Measurements from ENCODE around the gene FUBP1.

Gene FUBP1

DNA sequence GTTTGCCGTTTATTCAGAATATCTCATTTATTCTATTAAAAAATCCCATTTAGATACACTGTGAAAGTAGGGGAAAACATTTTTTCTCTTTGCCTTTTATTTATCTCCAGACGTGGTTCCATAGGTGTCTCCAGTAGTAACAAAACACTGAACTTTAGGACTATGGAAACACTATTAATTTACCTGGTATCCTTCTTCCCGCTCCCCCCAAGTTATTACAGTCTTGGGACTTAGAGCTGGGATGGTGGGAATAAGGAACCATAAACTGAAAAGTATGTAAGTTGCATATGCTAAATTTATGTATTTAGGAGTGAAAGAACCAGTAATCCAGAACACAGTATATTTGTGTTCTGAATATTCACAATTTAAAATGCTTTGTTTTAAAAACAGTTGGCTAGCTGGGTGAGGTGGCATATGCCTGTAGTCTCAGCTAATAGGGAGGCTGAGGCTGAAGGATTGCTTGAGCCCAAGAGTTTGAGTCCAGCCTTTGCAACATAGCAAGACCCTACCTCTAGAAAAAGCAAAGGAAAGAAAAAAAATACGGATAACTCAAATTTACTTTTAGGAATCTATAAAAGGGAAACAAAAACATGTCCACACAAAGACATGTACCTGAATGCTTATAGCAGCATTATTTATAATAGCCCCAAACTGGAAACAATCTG is 28.9 kb upstream of the FUBP1 start:
- no peak for DNase-seq (ENCODE audit: low read depth)
- H3K4me3 ChIP-seq (ENCODE audit: low read depth, low read length): peak overlapping the region; percentile 65
- TF ChIP-seq, protein P1, sequence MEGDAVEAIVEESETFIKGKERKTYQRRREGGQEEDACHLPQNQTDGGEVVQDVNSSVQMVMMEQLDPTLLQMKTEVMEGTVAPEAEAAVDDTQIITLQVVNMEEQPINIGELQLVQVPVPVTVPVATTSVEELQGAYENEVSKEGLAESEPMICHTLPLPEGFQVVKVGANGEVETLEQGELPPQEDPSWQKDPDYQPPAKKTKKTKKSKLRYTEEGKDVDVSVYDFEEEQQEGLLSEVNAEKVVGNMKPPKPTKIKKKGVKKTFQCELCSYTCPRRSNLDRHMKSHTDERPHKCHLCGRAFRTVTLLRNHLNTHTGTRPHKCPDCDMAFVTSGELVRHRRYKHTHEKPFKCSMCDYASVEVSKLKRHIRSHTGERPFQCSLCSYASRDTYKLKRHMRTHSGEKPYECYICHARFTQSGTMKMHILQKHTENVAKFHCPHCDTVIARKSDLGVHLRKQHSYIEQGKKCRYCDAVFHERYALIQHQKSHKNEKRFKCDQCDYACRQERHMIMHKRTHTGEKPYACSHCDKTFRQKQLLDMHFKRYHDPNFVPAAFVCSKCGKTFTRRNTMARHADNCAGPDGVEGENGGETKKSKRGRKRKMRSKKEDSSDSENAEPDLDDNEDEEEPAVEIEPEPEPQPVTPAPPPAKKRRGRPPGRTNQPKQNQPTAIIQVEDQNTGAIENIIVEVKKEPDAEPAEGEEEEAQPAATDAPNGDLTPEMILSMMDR (conservative IDR thresholded peaks at IDR 0.05; ENCODE audit: low read depth, low read length): no peak

DNA sequence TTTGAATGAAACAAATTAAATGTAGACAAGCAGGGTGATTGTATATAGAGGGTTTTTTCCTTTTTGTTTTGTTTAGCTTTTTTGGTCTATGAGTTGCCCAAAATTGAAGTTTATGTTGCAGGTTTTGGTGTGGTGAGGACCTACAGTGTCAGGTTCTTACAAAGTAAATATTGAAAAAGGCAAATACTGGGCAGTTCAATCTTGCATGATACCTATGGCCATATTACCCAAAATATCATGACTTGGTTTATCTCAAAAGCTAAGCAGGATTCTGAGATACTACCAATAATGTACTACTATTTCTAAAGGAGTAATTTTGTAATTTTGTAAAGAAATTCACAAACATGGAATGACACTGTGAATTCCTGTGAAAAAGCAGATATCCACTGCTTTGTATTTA is 27.6 kb upstream of the FUBP1 start:
- TF ChIP-seq, protein P1 (conservative IDR thresholded peaks at IDR 0.05; ENCODE audit: low read depth, low read length): no peak
- no peak for DNase-seq (ENCODE audit: low read depth)
- peak overlapping the region; percentile 65 for H3K4me3 ChIP-seq (ENCODE audit: low read depth, low read length)

DNA sequence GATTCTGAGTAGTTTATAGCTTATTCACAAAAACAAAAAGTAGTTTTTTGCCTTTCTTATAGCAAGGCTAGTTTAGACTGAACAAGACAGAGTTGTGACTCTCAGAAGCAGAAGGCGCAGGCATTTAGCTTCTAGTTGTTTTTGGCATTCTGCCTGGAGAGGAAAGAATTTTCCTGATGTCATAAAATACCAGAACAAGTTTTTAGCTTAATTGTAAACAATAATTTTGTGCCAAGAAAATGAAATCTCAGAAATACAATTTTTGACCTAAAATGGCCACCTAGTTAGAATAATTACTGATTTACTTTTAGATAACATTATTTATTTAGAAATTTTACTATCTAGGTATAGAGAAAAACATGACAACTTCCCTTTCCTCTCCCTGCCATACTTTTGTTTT is 26.9 kb upstream of the FUBP1 start:
- peak overlapping the region; percentile 65 for H3K4me3 ChIP-seq (ENCODE audit: low read depth, low read length)
- peak; percentile 96 for DNase-seq (ENCODE audit: low read depth)
- TF ChIP-seq, protein P1 (conservative IDR thresholded peaks at IDR 0.05; ENCODE audit: low read depth, low read length): no peak

DNA sequence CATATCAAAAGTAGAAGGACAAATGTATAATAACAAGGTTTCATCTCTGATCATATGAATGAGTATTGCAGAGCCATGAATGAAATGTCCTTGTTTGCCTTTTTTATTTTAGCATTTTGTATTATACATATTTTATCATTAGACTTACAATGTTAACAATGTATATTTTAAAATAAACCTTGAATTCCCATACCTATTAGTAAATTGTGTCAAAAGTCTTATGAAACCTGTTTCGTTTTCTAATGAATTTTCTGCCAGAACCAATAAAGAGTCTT is 26.5 kb upstream of the FUBP1 start:
- peak overlapping the region; percentile 65 for H3K4me3 ChIP-seq (ENCODE audit: low read depth, low read length)
- TF ChIP-seq, protein P1 (conservative IDR thresholded peaks at IDR 0.05; ENCODE audit: low read depth, low read length): no peak
- no peak for DNase-seq (ENCODE audit: low read depth)

DNA sequence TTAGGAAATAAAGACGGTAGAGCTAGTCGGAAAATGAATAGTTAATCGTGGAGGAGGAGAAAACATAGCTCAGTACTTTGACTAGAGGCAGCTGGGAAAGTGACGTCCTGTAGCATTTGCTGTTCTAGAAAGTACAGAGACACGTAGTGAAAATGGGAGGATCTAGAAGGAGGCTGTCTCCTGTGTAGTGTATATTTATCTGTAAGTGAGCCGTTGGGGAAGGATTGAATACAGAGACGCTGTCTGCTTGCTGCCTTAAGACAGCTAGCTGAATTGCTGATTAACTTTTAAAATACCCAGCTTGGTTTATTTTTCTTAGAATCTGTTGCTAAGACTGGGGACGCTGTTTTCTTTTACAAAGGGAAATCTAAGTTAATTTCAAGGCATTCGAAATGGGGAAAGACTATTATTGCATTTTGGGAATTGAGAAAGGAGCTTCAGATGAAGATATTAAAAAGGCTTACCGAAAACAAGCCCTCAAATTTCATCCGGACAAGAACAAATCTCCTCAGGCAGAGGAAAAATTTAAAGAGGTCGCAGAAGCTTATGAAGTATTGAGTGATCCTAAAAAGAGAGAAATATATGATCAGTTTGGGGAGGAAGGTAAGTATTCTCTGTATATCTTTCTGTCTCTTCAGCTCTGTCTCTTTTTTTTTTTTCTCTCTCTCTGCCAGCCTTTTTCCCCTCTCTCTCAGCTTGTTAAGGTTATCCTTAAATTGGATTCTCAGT is 26.0 kb upstream of the FUBP1 start, which contains the start of gene DNAJB4:
Gene DNAJB4 (plus strand): TSS at position 221 of the 729 bp plus-strand sequence. CDS start 172 bp downstream, at position 393.
- peak; percentile 99 for DNase-seq (ENCODE audit: low read depth)
- H3K4me3 ChIP-seq (ENCODE audit: low read depth, low read length): peak within 1 kb of the TSS; percentile 65
- TF ChIP-seq, protein P1 (conservative IDR thresholded peaks at IDR 0.05; ENCODE audit: low read depth, low read length): no peak

DNA sequence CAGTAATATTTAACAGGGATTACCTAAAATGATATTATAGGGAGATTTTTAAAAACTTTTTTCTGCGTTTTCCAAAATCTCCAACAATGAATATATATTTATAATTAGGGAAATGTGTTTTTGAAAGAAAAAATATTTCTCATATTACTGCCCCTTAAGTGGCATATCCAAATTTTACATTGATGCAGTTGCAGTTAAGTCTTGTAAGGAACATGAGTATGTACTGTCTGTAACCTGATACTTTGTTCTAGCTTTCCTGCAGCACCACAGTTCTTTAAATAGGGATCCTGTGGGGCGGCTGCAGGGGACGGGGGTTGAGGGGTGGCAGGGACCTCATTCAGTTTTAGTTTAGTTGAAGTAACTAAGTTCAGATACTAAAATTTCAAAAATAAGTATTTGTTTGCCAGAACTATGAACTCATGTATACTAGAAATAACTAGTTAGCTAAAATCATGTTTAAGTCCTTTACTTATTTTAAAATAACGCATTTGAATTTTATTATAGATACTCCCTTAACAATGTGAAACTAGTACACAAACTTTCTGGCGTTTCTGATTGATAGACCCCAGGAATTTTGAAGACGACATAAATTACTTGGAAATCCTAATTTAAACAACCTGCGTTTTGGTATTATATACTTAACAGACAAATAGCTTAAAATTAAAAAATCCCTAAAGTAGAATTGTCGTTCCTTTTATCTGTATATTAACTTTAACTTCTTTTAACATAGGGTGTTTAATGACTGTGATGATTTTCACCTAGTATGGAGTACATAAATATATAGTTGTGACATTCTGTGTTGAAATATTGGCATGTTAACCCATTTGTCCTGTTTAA is 25.2 kb upstream of the FUBP1 start:
- DNase-seq (ENCODE audit: low read depth): peak; percentile 84
- H3K4me3 ChIP-seq (ENCODE audit: low read depth, low read length): peak overlapping the region; percentile 65
- TF ChIP-seq, protein P1 (conservative IDR thresholded peaks at IDR 0.05; ENCODE audit: low read depth, low read length): no peak

Data from choroid plexus epithelial cell (primary cell).